ENCODE data around the gene SELENOW. TPM values are rescaled to one million over a fixed set of nuclear protein-coding genes. Genes with fewer than 3 reads are reported as not detected.
A peak's percentile ranks its signal among the peaks of the same experiment; 100 is the strongest.
"Not testable (repeated sequence)": the region's sequence is repeated elsewhere in the genome, so short reads cannot be mapped to it uniquely, and the experiment has no call there.

SELENOW gene
- total RNA-seq, 2 experiments from 2014 or later, result 71.6 TPM

DNA sequence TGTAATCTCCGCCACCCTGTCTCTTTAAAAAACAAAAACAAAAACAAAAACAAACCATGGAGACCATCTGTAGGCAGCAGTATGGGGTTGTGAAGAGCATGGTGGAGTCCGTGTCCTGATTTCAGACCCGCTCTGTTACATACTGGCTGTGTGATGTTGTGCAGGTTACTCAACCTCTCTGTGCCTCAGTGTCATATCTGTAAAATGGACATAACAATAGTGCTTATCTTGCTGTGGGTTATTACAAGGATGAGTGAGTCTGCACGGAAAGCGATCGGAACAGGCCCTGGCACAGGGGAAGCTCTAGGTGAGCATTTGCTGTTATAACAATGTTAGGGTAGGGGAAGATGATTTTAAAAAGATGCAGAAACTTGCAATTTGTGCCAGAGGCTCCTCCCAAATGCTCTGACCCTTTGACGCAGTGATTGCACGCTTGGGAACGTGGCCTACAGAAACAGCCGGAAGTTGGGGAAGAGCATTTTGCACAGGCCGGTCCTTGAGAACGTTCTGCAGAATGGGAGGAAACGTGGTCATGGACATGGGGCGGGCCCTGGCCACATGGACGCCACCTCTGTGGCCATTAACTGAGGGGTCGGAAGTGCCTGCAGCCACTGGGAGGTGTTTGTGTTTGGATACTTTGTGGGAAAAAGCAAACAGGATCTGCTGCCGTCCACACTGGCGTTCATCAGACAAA lies 15.7 kb upstream of the SELENOW start:
- ChIA-PET POLR2A (no interaction called here), CTCF (no interaction called here)
- no peak for TF ChIP-seq CTCF (IDR thresholded peaks at IDR 0.05)

GRCh38 chr19:47764705-47765104 lies 13.8 kb upstream of the SELENOW start:
- H3K27ac ChIP-seq (ENCODE audit: low read depth in 1 of 2, low read length in 2 of 2); H3K27ac Mint-ChIP-seq; H3K36me3 Mint-ChIP-seq (ENCODE audit: low read depth); DNase-seq; H3K4me1 ChIP-seq (ENCODE audit: insufficient read depth, low read length); intact Hi-C loops (cut with DNase I, micrococcal nuclease); H3K36me3 ChIP-seq (ENCODE audit: insufficient read depth, low read length); H3K4me3 Mint-ChIP-seq; H3K4me1 Mint-ChIP-seq (ENCODE audit: low read depth); H3K9me3 ChIP-seq (ENCODE audit: control insufficient read depth in 1 of 2, insufficient read depth in 1 of 2, low read length in 2 of 2); H3K27me3 ChIP-seq (ENCODE audit: control insufficient read depth in 1 of 2, insufficient read depth in 2 of 2, low read length in 2 of 2); H3K9me3 Mint-ChIP-seq; H3K27me3 Mint-ChIP-seq; H3K4me3 ChIP-seq (ENCODE audit: low read length); ATAC-seq (ENCODE audit: poor library complexity): not testable (repeated sequence)
- POLR2A ChIA-PET, result interaction anchor here (1.4 kb wide), 1 partner anchor 19 kb away, joined by 5 read pairs; the partner anchor contains the start of gene NOP53
- CTCF ChIA-PET, result interaction anchor here (0.7 kb wide), 1 partner anchor 18 kb away, joined by 4 read pairs; no protein-coding TSS in a partner anchor

More for the DNA sequence above, 15.7 kb upstream of the SELENOW start:
- no peak for DNase-seq
- Mint-ChIP-seq H3K4me3 (no peak overlapping the region), H3K27me3 (no peaks in the 10 kb centered on the region), H3K36me3 (ENCODE audit: low read depth) (peaks cover 21% of the 10 kb centered on the region), H3K4me1 (ENCODE audit: low read depth) (no peaks in the 10 kb centered on the region), H3K9me3 (no peaks in the 10 kb centered on the region), H3K27ac (no peak overlapping the region)
- Histone ChIP-seq H3K27me3 (ENCODE audit: control insufficient read depth in 1 of 2, insufficient read depth in 2 of 2, low read length in 2 of 2) (no peaks in the 10 kb centered on the region), H3K27ac (ENCODE audit: low read depth in 1 of 2, low read length in 2 of 2) (no peak overlapping the region), H3K9me3 (ENCODE audit: control insufficient read depth in 1 of 2, insufficient read depth in 1 of 2, low read length in 2 of 2) (no peaks in the 10 kb centered on the region), H3K4me1 (ENCODE audit: insufficient read depth, low read length) (no peaks in the 10 kb centered on the region), H3K4me3 (ENCODE audit: low read length) (no peak overlapping the region), H3K36me3 (ENCODE audit: insufficient read depth, low read length) (peaks cover 7% of the 10 kb centered on the region)
- no peak for ATAC-seq (ENCODE audit: poor library complexity)
- intact Hi-C loops (cut with DNase I, micrococcal nuclease), result no loop called here

- no peak overlapping the region for H3K27ac ChIP-seq (ENCODE audit: low read depth in 1 of 2, low read length in 2 of 2)
- Mint-ChIP-seq H3K9me3 (no peaks in the 10 kb centered on the region), H3K4me3 (no peak overlapping the region), H3K4me1 (ENCODE audit: low read depth) (peaks cover 13% of the 10 kb centered on the region), H3K36me3 (ENCODE audit: low read depth) (no peaks in the 10 kb centered on the region), H3K27ac (no peak overlapping the region), H3K27me3 (no peaks in the 10 kb centered on the region)
- ChIA-PET CTCF (no interaction called here), POLR2A (interaction anchor here (1.4 kb wide), 1 partner anchor 20 kb away, joined by 5 read pairs; the partner anchor contains the start of gene NOP53)
- ATAC-seq (ENCODE audit: poor library complexity) (peak; percentile 50), DNase-seq (peak in 11 of 14 experiments; percentile 17 to 66 (median 37))
- no peaks in the 10 kb centered on the region for H3K27me3 ChIP-seq (ENCODE audit: control insufficient read depth in 1 of 2, insufficient read depth in 2 of 2, low read length in 2 of 2)
- no peaks in the 10 kb centered on the region for H3K4me1 ChIP-seq (ENCODE audit: insufficient read depth, low read length)
- intact Hi-C loops (cut with DNase I, micrococcal nuclease), result loop anchor here (1.0 kb wide), 1 partner anchor 23 kb away; no protein-coding TSS in a partner anchor
- no peaks in the 10 kb centered on the region for H3K36me3 ChIP-seq (ENCODE audit: insufficient read depth, low read length)
- H3K4me3 ChIP-seq (ENCODE audit: low read length), result no peak overlapping the region
- no peaks in the 10 kb centered on the region for H3K9me3 ChIP-seq (ENCODE audit: control insufficient read depth in 1 of 2, insufficient read depth in 1 of 2, low read length in 2 of 2)
- peak; percentile 52 for TF ChIP-seq CTCF (IDR thresholded peaks at IDR 0.05)
Observed at GRCh38 chr19:47765523-47766358, 12.8 kb upstream of the SELENOW start.
